Measurements from ENCODE around the gene CCDC93. TPM values are rescaled to one million over a fixed set of nuclear protein-coding genes. Genes with fewer than 3 reads are reported as not detected.

Gene CCDC93
- total RNA-seq, 1 experiment from 2014 or later = 27.2 TPM

DNA sequence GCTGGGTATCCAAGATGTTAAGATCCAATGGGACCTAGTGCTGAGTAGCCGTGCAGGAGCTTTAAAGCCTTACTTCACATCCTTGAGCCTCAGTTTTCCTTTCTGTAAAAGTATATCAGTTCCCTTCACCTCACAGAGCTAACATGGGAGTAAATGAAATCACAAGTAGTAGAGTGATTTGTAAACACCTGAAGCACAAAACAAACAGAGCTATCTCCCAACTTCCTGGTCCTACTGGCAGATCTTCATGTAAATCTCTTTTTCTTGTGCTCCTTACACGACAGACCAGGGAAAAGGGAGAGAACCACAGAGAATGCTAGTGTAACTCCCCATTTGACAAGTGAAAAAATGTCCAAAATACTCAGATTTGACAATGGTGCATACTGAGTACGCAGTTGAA, 17.3 kb downstream of the CCDC93 start:
- Histone ChIP-seq H3K27me3 (replicated peaks; ENCODE audit: insufficient read depth, low read depth, low read length, poor library complexity) (no peaks in the 10 kb centered on the region), H3K27ac (ENCODE audit: low read depth, low read length, poor library complexity, severe bottlenecking) (no peak overlapping the region), H3K4me3 (ENCODE audit: low read depth, low read length, poor library complexity, severe bottlenecking) (no peak overlapping the region), H3K4me1 (ENCODE audit: insufficient read depth, low read length, poor library complexity, severe bottlenecking) (no peaks in the 10 kb centered on the region), H3K9me3 (ENCODE audit: low read depth, low read length, poor library complexity, severe bottlenecking) (no peaks in the 10 kb centered on the region), H3K36me3 (ENCODE audit: insufficient read depth, low read length, poor library complexity, severe bottlenecking) (peaks cover 36% of the 10 kb centered on the region)
- TF ChIP-seq CTCF (conservative IDR thresholded peaks at IDR 0.05; ENCODE audit: low read depth, low read length) = no peak
- TF ChIP-seq EZH2 (IDR thresholded peaks at IDR 0.05; ENCODE audit: borderline replicate concordance, low read depth, low read length, poor library complexity, severe bottlenecking) = no peak
- BruUV-seq (replicated peaks) = no TSS peak
- POLR2A ChIA-PET (ENCODE audit: low non-redundant PET) = no interaction called here
- CTCF ChIA-PET = no interaction called here
- intact Hi-C loops (cut with micrococcal nuclease; ENCODE audit: unreplicated experiment) = no loop called here
- DNase-seq (ENCODE audit: low spot score) = no peak

DNA sequence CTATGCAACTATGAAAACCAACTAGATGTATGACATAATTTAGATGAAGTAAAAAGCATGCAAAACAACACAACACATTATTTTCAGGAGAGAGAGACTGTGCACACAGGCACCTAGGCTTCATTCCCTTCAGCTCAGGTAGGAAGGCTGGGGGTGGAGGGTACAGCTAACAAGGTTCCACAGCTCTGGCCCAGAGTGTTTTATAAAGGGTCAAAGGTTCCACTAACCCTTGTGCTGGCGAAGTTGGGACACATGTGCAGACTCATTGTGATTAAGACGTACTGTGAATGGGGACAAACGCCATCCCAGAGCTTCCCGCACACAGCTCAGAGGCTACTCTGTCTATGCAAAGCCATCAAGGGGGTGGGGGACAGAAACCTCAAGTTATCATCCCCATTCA, 19.1 kb downstream of the CCDC93 start:
- intact Hi-C loops (cut with micrococcal nuclease; ENCODE audit: unreplicated experiment) = no loop called here
- no peaks in the 10 kb centered on the region for H3K4me1 ChIP-seq (ENCODE audit: insufficient read depth, low read length, poor library complexity, severe bottlenecking)
- H3K27me3 ChIP-seq (replicated peaks; ENCODE audit: insufficient read depth, low read depth, low read length, poor library complexity) = no peaks in the 10 kb centered on the region
- CTCF ChIA-PET = no interaction called here
- H3K27ac ChIP-seq (ENCODE audit: low read depth, low read length, poor library complexity, severe bottlenecking) = no peak overlapping the region
- H3K9me3 ChIP-seq (ENCODE audit: low read depth, low read length, poor library complexity, severe bottlenecking) = no peaks in the 10 kb centered on the region
- no TSS peak for BruUV-seq (replicated peaks)
- peaks cover 31% of the 10 kb centered on the region for H3K36me3 ChIP-seq (ENCODE audit: insufficient read depth, low read length, poor library complexity, severe bottlenecking)
- DNase-seq (ENCODE audit: low spot score) = no peak
- TF ChIP-seq EZH2 (IDR thresholded peaks at IDR 0.05; ENCODE audit: borderline replicate concordance, low read depth, low read length, poor library complexity, severe bottlenecking) = no peak
- no peak for TF ChIP-seq CTCF (conservative IDR thresholded peaks at IDR 0.05; ENCODE audit: low read depth, low read length)
- no peak overlapping the region for H3K4me3 ChIP-seq (ENCODE audit: low read depth, low read length, poor library complexity, severe bottlenecking)
- POLR2A ChIA-PET (ENCODE audit: low non-redundant PET) = no interaction called here

GRCh38 chr2:117989854-117990438, 23.9 kb downstream of the CCDC93 start:
- TF ChIP-seq EZH2 (IDR thresholded peaks at IDR 0.05; ENCODE audit: borderline replicate concordance, low read depth, low read length, poor library complexity, severe bottlenecking) (no peak), CTCF (conservative IDR thresholded peaks at IDR 0.05; ENCODE audit: low read depth, low read length) (no peak)
- H3K4me1 ChIP-seq (ENCODE audit: insufficient read depth, low read length, poor library complexity, severe bottlenecking) = no peaks in the 10 kb centered on the region
- H3K36me3 ChIP-seq (ENCODE audit: insufficient read depth, low read length, poor library complexity, severe bottlenecking) = peaks cover 16% of the 10 kb centered on the region
- no peak overlapping the region for H3K27ac ChIP-seq (ENCODE audit: low read depth, low read length, poor library complexity, severe bottlenecking)
- no peaks in the 10 kb centered on the region for H3K27me3 ChIP-seq (replicated peaks; ENCODE audit: insufficient read depth, low read depth, low read length, poor library complexity)
- H3K4me3 ChIP-seq (ENCODE audit: low read depth, low read length, poor library complexity, severe bottlenecking) = no peak overlapping the region
- intact Hi-C loops (cut with micrococcal nuclease; ENCODE audit: unreplicated experiment) = no loop called here
- no peak for DNase-seq (ENCODE audit: low spot score)
- CTCF ChIA-PET = interaction anchor here (1.0 kb wide), 1 partner anchor 13 kb away, joined by 3 read pairs; no protein-coding TSS in a partner anchor
- H3K9me3 ChIP-seq (ENCODE audit: low read depth, low read length, poor library complexity, severe bottlenecking) = no peaks in the 10 kb centered on the region
- no TSS peak for BruUV-seq (replicated peaks)
- POLR2A ChIA-PET (ENCODE audit: low non-redundant PET) = no interaction called here

All from A673 (cell line).